Fibroblast of lung (primary cell): ENCODE results near the gene ACYP2.

Experiments used
- CTCF ChIP-seq, 2 donors: IDR thresholded peaks in 1 of 2; conservative IDR thresholded peaks in 1 of 2; 1 replicate in 1 of 2; 2 replicates in 1 of 2; pipeline ENCODE4 v1.5.1; 2011 to 2012; ENCODE audit warnings: low read length in 2 of 2, control low read depth in 1 of 2, inconsistent platforms in 1 of 2, low read depth in 1 of 2, mild to moderate bottlenecking in 1 of 2
- EZH2 ChIP-seq: IDR thresholded peaks from 2 replicates; pipeline ENCODE4 v1.5.1; 2012; ENCODE audit warnings: low read length, control low read depth, mild to moderate bottlenecking; ENCODE audit errors: missing control alignments

GRCh38 chr2:54274781-54275242 is 159.4 kb downstream of the ACYP2 start:
- TF ChIP-seq CTCF (conservative IDR thresholded peaks at IDR 0.05 in 1 of 2, IDR thresholded peaks at IDR 0.05 in 1 of 2; ENCODE audit: low read depth in 1 of 2, low read length in 2 of 2) = no peak
- no peak for TF ChIP-seq EZH2
